Measurements from ENCODE around the gene NPFFR1.
"Not testable (repeated sequence)": the region's sequence is repeated elsewhere in the genome, so short reads cannot be mapped to it uniquely, and the experiment has no call there.

Gene NPFFR1

GRCh38 chr10:70255329-70256299, 28.2 kb downstream of the NPFFR1 start:
- DNase-seq (ENCODE audit: low spot score) = peak; percentile 32

GRCh38 chr10:70254778-70255328, 29.0 kb downstream of the NPFFR1 start:
- no peak for DNase-seq (ENCODE audit: low spot score)

- DNase-seq (ENCODE audit: low spot score) = no peak
These were observed 29.7 kb downstream of the NPFFR1 start for GRCh38 chr10:70253878-70254765.

GRCh38 chr10:70250961-70251680, 32.7 kb downstream of the NPFFR1 start:
- no peak for DNase-seq (ENCODE audit: low spot score)

GRCh38 chr10:70247360-70247759, 36.4 kb downstream of the NPFFR1 start:
- DNase-seq (ENCODE audit: low spot score) = no peak

GRCh38 chr10:70241081-70241480, 42.7 kb downstream of the NPFFR1 start:
- DNase-seq (ENCODE audit: low spot score) = no peak

GRCh38 chr10:70239986-70240385, 43.8 kb downstream of the NPFFR1 start:
- not testable (repeated sequence) for DNase-seq (ENCODE audit: low spot score)

- DNase-seq (ENCODE audit: low spot score) = not testable (repeated sequence)
These were observed 44.5 kb downstream of the NPFFR1 start for GRCh38 chr10:70239077-70239976.

- not testable (repeated sequence) for DNase-seq (ENCODE audit: low spot score)
These were observed 45.8 kb downstream of the NPFFR1 start for GRCh38 chr10:70237958-70238536.

GRCh38 chr10:70234668-70235447, 48.9 kb downstream of the NPFFR1 start:
- no peak for DNase-seq (ENCODE audit: low spot score)

GRCh38 chr10:70233939-70234300, 49.9 kb downstream of the NPFFR1 start:
- peak; percentile 51 for DNase-seq (ENCODE audit: low spot score)

- DNase-seq (ENCODE audit: low spot score) = peak; percentile 100
These were observed 50.5 kb downstream of the NPFFR1 start, which contains the start of gene PPA1 for GRCh38 chr10:70233109-70233938. Gene PPA1 (minus strand): TSS chr10:70233429. CDS start chr10:70233327, 102 bp downstream.

- DNase-seq (ENCODE audit: low spot score) = no peak
These were observed 51.0 kb downstream of the NPFFR1 start for GRCh38 chr10:70232859-70233108.

- DNase-seq (ENCODE audit: low spot score) = peak; percentile 26
These were observed 51.5 kb downstream of the NPFFR1 start for GRCh38 chr10:70232155-70232858.

- DNase-seq (ENCODE audit: low spot score) = no peak
These were observed 55.3 kb downstream of the NPFFR1 start for GRCh38 chr10:70228491-70228890.

GRCh38 chr10:70227548-70228320, 56.1 kb downstream of the NPFFR1 start:
- DNase-seq (ENCODE audit: low spot score) = no peak

GRCh38 chr10:70223728-70224127, 60.1 kb downstream of the NPFFR1 start:
- DNase-seq (ENCODE audit: low spot score) = no peak
